ENCODE results near the gene PKNOX2. TPM values are rescaled to one million over a fixed set of nuclear protein-coding genes. Genes with fewer than 3 reads are reported as not detected.

Gene PKNOX2
- total and polyA plus RNA-seq, 4 donors: 0.14 to 0.29 (median 0.24) TPM

- TF ChIP-seq ZBTB33 (IDR thresholded peaks at IDR 0.05) (no peak), RAD21 (IDR thresholded peaks at IDR 0.05) (no peak), YY1 (IDR thresholded peaks at IDR 0.05) (no peak), EGR1 (IDR thresholded peaks at IDR 0.05; ENCODE audit: low read depth in 2 of 2) (no peak), TAF1 (conservative IDR thresholded peaks at IDR 0.05) (no peak), ATF3 (IDR thresholded peaks at IDR 0.05) (no peak)
Observed at GRCh38 chr11:125285844-125286243, 121.3 kb downstream of the PKNOX2 start (continued).

- no peak for TF ChIP-seq ATF3 (IDR thresholded peaks at IDR 0.05)
- peak in 1 of 2 donors; percentile 31 for TF ChIP-seq JUND (IDR thresholded peaks at IDR 0.05)
- TF ChIP-seq REST (IDR thresholded peaks at IDR 0.05): peak; percentile 15
- TF ChIP-seq, protein P1, sequence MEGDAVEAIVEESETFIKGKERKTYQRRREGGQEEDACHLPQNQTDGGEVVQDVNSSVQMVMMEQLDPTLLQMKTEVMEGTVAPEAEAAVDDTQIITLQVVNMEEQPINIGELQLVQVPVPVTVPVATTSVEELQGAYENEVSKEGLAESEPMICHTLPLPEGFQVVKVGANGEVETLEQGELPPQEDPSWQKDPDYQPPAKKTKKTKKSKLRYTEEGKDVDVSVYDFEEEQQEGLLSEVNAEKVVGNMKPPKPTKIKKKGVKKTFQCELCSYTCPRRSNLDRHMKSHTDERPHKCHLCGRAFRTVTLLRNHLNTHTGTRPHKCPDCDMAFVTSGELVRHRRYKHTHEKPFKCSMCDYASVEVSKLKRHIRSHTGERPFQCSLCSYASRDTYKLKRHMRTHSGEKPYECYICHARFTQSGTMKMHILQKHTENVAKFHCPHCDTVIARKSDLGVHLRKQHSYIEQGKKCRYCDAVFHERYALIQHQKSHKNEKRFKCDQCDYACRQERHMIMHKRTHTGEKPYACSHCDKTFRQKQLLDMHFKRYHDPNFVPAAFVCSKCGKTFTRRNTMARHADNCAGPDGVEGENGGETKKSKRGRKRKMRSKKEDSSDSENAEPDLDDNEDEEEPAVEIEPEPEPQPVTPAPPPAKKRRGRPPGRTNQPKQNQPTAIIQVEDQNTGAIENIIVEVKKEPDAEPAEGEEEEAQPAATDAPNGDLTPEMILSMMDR (IDR thresholded peaks at IDR 0.05; ENCODE audit: low read depth, low read length, missing input control): no peak
- peak; percentile 63 for TF ChIP-seq HNF4G (IDR thresholded peaks at IDR 0.05)
- no peak for TF ChIP-seq TAF1 (conservative IDR thresholded peaks at IDR 0.05)
- peak in 1 of 2 donors; percentile 9 for TF ChIP-seq RAD21 (IDR thresholded peaks at IDR 0.05)
- TF ChIP-seq RXRA (IDR thresholded peaks at IDR 0.05): peak; percentile 17 to 70
- peak; percentile 83 for TF ChIP-seq SP1 (IDR thresholded peaks at IDR 0.05)
- TF ChIP-seq GABPA (IDR thresholded peaks at IDR 0.05 in 1 of 2, conservative IDR thresholded peaks at IDR 0.05 in 1 of 2): no peak
- TF ChIP-seq YY1 (IDR thresholded peaks at IDR 0.05): peak; percentile 60
- TF ChIP-seq EGR1 (IDR thresholded peaks at IDR 0.05; ENCODE audit: low read depth in 2 of 2): no peak
- TF ChIP-seq HNF4A (conservative IDR thresholded peaks at IDR 0.05): peak; percentile 76 to 93
Observed at GRCh38 chr11:125286486-125286885, 121.9 kb downstream of the PKNOX2 start.

More at GRCh38 chr11:125286486-125286885, 121.9 kb downstream of the PKNOX2 start:
- no peak for DNase-seq (ENCODE audit: low spot score)
- Histone ChIP-seq H3K36me3 (ENCODE audit: control insufficient read depth in 4 of 4, insufficient read depth in 3 of 4, low read depth in 1 of 4, low read length in 3 of 4) (no peaks in the 10 kb centered on the region), H3K9ac (ENCODE audit: low read depth in 1 of 2, low read length in 2 of 2) (no peak overlapping the region), H3K4me3 (ENCODE audit: low read depth in 1 of 3, low read length in 3 of 3) (no peak overlapping the region), H3K9me3 (ENCODE audit: control insufficient read depth in 4 of 4, low read length in 3 of 4) (no peaks in the 10 kb centered on the region), H3K27me3 (ENCODE audit: control insufficient read depth in 4 of 4, insufficient read depth in 4 of 4, low read length in 3 of 4) (no peaks in the 10 kb centered on the region), H3K27ac (ENCODE audit: low read depth in 1 of 2, low read length in 2 of 2) (peak overlapping the region; percentile 5 to 27), H3K4me1 (ENCODE audit: control insufficient read depth in 4 of 4, insufficient read depth in 4 of 4, low read length in 3 of 4) (peaks cover 11 to 39% (median 37%) of the 10 kb centered on the region in 4 donors)
- WGBS: 38% methylated on average over 8 of the region's 8 CpGs
